IPS-18a (cell line): ENCODE results near the gene CEP104.
"Not testable (repeated sequence)": the region's sequence is repeated elsewhere in the genome, so short reads cannot be mapped to it uniquely, and the experiment has no call there.

Experiments
- H3K27ac ChIP-seq: one replicate; pipeline ENCODE4 v1.5.1; 2013; ENCODE audit warnings: low read length
- H3K27me3 ChIP-seq: one replicate; pipeline ENCODE4 v1.6.1; 2013; ENCODE audit warnings: mild to moderate bottlenecking, low read length; ENCODE audit not compliant: control insufficient read depth, insufficient read depth
- H3K36me3 ChIP-seq: one replicate; pipeline ENCODE4 v1.6.1; 2013; ENCODE audit warnings: low read depth, low read length; ENCODE audit not compliant: control insufficient read depth
- H3K4me1 ChIP-seq: one replicate; pipeline ENCODE4 v1.6.1; 2013; ENCODE audit warnings: low read depth, low read length; ENCODE audit not compliant: control insufficient read depth
- H3K4me3 ChIP-seq: one replicate; pipeline ENCODE4 v1.5.1; 2013; ENCODE audit warnings: low read length
- H3K9ac ChIP-seq: one replicate; pipeline ENCODE4 v1.6.1; 2013; ENCODE audit warnings: mild to moderate bottlenecking, low read length, moderate library complexity
- H3K9me3 ChIP-seq: one replicate; pipeline ENCODE4 v1.6.1; 2013; ENCODE audit warnings: low read depth, low read length; ENCODE audit not compliant: control insufficient read depth

Gene CEP104

DNA sequence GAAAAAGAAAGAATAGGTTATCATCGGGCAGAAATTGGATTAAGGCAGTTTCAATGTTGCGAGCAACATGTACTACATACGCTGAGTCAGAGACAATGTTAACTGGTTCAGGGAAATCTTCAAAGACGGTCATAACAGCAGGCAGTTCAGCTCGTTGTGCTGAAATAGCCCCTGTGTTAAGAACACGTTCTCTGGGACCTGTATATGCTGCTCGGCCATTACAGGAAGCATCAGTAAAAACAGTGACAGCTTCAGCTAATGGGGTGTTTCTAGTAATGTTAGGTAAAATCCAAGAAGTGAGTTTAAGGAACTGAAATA, 52.4 kb downstream of the CEP104 start:
- H3K9ac ChIP-seq, H3K27me3 ChIP-seq, H3K36me3 ChIP-seq, H3K4me1 ChIP-seq, H3K27ac ChIP-seq, H3K9me3 ChIP-seq, H3K4me3 ChIP-seq: not testable (repeated sequence)

DNA sequence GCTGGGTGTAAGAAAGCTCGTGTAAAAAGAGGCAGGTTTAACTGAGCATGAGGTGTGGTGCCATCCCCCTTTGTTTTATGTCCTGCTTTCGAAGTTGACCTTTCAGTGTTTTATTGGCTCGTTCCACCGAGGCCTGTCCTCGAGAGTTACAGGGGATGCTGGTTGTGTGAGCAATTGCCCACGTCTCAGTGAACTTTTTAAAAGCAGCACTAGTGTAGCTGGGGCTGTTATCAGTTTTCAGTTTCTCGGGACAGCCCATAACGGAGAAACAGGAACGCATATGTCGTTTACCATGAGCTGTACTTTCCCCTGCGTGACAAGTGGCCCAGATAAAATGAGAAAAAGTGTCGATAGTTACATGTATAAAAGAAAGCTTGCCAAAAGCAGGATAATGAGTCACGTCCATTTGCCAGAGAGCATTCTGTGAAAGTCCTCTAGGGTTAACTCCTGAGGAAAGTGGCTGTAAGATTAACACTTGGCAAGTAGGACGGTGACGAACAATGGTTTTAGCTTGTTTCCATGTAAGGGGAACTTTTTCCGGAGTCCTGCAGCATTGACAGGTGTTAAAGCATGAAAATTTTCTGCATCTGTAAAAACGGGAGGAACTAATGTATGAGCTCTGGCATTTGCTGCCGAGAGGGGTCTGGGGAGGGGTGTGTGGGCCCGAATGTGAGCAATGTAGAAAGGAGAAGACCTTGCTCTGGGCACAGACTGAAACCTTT, 52.9 kb downstream of the CEP104 start:
- H3K9me3 ChIP-seq, result no peaks in the 10 kb centered on the region

DNA sequence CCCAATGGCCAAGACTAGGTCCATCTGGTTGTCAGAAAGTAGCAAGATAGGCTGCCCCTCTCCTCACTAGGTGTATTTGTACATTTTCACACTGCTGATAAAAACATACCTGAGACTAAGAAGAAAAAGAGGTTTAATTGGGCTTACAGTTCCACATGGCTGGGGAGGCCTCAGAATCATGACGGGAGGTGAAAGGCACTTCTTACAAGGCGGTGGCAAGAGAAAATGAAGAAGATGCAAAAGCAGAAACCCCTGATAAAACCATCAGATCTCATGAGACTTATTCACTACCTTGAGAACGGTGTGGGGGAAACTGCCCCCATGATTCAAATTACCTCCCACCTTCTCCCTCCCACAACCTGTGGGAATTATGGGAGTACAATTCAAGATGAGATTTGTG, 56.2 kb downstream of the CEP104 start:
- H3K9me3 ChIP-seq, H3K36me3 ChIP-seq, H3K4me1 ChIP-seq, H3K27ac ChIP-seq, H3K9ac ChIP-seq, H3K27me3 ChIP-seq, H3K4me3 ChIP-seq: not testable (repeated sequence)

More for the DNA sequence above, 52.9 kb downstream of the CEP104 start:
- Histone ChIP-seq H3K4me1 (no peaks in the 10 kb centered on the region), H3K4me3 (no peak overlapping the region), H3K36me3 (no peaks in the 10 kb centered on the region), H3K27ac (no peak overlapping the region), H3K27me3 (no peaks in the 10 kb centered on the region), H3K9ac (no peak overlapping the region)

- Histone ChIP-seq H3K27ac (no peak overlapping the region), H3K9ac (no peak overlapping the region), H3K9me3 (no peaks in the 10 kb centered on the region), H3K27me3 (no peaks in the 10 kb centered on the region), H3K36me3 (no peaks in the 10 kb centered on the region), H3K4me3 (no peak overlapping the region), H3K4me1 (peaks cover 10% of the 10 kb centered on the region)
Measured at GRCh38 chr1:3799976-3800685, 56.9 kb downstream of the CEP104 start.

DNA sequence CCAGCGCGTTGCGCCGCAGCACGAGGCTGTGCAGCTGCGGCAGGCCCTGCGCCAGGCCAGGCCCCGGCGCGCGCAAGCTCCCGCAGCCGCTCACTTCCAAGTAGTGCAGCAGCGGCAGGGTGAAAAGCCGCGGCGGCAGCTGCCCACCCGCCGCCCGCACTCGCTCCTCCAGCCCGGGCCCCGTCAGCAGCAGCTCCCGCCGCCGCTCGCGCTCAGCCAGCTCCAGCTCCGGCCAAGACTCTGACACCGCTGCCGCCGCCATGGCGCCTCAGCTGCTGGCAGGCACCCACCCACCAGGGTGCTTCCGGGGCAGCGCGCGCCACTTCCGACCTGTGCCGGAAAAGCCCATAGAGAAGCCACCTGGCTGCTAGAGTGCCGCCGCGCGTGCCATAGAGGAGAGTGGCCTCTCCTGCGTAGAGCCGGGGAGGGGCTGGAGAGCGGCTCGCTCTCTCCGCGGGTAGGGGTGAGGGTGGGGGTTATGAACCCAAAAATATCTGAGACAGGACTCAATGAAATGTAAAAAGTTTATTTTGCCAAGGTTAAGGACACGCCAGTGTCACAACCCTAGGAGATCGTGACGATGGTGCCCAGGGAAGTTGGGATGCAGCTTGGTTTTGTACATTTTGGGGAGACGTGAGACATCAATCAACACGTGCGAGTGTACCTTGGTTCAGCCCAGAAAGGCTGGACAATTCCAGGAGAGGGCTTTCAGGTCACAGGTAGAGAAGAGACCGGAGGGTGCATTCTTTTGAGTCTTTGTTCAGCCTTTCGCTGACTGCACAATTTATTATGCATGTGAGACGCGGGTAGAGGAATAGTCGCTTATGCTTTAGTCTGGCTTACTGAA, 60.6 kb downstream of the CEP104 start, which contains the start of gene LRRC47:
Gene LRRC47, minus strand, starts transcription at position 284 of the 847 bp plus-strand sequence. Its CDS starts 22 bp downstream, at position 262.
- Histone ChIP-seq H3K4me3 (peak within 1 kb of the TSS; percentile 79), H3K4me1 (peaks cover 26% of the 10 kb centered on the region), H3K9ac (peak within 1 kb of the TSS; percentile 69), H3K9me3 (no peaks in the 10 kb centered on the region), H3K27me3 (no peaks in the 10 kb centered on the region), H3K36me3 (no peaks in the 10 kb centered on the region), H3K27ac (peak within 1 kb of the TSS; percentile 44)

DNA sequence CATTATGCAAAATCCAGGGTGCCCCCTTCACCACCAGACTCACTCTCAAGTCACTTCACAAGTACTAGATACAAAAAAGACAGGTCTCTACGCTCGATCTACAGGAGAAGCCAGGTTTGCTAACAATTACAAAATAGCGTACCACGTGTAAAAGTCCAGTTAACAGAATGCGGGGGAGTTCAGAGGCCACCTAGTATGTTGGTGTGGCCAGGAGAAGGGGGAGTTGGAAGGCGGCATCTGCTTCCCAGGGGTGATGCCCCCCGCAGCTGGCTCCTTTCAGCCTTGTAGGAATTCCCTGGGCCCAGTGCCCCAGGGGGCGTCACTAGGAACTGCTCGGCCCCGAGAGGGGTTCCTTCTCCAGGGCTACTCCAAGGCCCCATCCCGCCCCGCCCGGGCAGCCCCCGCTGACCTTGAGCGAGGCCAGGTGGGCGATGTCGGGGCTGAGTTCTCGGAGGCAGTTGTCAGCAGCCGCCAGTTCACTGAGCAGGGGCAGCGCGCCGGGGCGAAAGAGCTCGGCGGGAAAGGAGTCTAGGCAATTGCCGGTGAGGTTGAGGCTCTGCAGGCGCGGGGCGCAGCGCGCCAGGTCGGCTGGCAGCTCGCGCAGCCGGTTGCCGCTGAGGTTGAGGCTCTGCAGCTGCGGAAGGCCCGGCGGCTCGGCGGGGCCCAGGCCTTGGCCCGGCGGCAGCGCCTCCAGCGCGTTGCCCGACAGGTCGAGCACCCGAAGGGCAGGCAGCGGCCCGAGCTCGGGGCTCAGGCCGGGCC, 61.4 kb downstream of the CEP104 start:
- peaks cover 26% of the 10 kb centered on the region for H3K4me1 ChIP-seq
- peak overlapping the region; percentile 79 for H3K4me3 ChIP-seq
- H3K9ac ChIP-seq, result peak overlapping the region; percentile 69
- H3K36me3 ChIP-seq, result no peaks in the 10 kb centered on the region
- no peak overlapping the region for H3K27ac ChIP-seq
- H3K9me3 ChIP-seq, result no peaks in the 10 kb centered on the region
- H3K27me3 ChIP-seq, result no peaks in the 10 kb centered on the region

- Histone ChIP-seq H3K27me3 (no peaks in the 10 kb centered on the region), H3K4me3 (no peak overlapping the region), H3K9me3 (no peaks in the 10 kb centered on the region), H3K9ac (no peak overlapping the region), H3K36me3 (peaks cover 4% of the 10 kb centered on the region), H3K4me1 (peaks cover 18% of the 10 kb centered on the region), H3K27ac (no peak overlapping the region)
Measured at GRCh38 chr1:3790952-3791351, 66.1 kb downstream of the CEP104 start.

GRCh38 chr1:3790500-3790923, 66.5 kb downstream of the CEP104 start:
- Histone ChIP-seq H3K36me3 (peaks cover 4% of the 10 kb centered on the region), H3K9ac (no peak overlapping the region)

DNA sequence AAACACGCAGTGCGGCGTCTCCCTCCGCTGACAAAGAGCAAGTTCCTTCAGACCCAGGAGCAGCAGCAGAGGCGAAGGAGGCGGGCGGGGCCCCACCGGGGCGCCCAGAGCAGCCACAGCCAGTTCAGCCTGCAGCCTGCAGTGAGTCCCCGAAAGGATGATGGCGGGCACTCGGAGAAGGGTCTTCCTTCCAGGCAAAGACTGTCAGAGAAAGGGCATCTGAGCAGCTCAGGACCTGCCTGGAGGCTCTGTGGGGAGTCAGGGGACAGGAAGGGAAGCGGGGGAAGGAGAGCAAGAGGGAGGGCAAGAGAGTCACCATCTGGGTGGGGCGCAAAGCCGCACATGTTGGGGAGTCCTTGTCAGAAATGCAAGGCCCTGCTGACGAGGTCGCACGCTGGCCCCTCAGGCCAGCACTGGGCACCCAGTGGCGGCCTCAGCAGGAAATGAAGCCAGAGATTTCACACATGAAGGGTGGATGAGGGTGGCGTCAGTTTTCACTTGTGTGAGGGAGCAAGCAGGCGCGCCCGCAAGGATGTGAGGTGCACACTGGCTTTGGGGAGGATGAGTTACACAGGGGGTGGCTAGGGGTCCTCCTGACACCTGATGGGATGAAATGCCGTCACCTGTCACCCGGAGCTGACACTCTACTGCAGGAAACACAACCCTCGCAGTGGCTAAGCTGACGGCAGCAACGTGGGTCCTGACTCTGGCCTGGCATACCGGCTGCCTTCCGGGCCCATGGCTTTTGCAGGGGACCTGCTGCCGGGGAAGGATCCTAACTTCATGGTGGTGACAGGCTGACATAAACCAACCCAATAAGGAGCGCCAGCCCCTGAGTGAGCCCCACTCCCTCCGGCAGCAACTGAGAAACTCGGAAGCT, 67.3 kb downstream of the CEP104 start:
- Histone ChIP-seq H3K36me3 (peaks cover 12% of the 10 kb centered on the region), H3K9ac (no peak overlapping the region)

More at GRCh38 chr1:3790500-3790923, 66.5 kb downstream of the CEP104 start:
- no peaks in the 10 kb centered on the region for H3K27me3 ChIP-seq
- H3K9me3 ChIP-seq, result no peaks in the 10 kb centered on the region
- H3K4me1 ChIP-seq, result peaks cover 18% of the 10 kb centered on the region
- no peak overlapping the region for H3K4me3 ChIP-seq
- no peak overlapping the region for H3K27ac ChIP-seq

DNA sequence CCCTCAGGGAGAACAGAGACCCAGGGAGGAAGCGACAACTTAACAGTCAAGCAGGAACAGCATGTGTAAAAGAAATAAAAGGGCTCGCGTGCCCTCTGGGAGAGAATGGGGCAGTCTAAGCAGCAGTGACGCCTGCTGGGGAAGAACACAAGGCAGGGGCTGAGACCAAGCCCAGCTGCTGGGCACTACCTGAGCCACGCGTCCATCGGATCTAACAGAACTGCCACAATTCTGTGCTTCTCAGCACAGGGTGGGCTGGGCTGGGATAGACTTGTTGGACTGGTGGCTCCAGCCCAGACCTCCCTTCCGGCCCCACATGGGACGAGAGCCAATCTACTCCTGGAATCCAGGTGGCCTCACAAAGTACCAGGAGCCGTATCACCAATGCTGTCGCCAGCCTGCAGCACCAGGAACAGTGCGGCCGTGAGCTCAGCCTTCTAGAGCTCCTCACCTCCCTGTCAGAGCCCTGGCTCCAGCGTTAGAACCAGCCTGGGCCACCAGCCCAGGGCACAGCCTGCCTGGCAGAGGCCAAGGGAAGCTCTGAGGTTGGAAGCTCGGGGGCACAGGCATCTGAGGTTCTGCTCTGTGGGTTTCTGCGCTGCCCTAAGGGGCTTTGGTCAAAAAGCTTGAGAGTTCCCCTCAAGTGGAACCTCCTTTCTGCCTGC, 68.1 kb downstream of the CEP104 start:
- no peaks in the 10 kb centered on the region for H3K9me3 ChIP-seq
- no peak overlapping the region for H3K4me3 ChIP-seq
- no peaks in the 10 kb centered on the region for H3K27me3 ChIP-seq
- no peak overlapping the region for H3K27ac ChIP-seq
- peaks cover 12% of the 10 kb centered on the region for H3K4me1 ChIP-seq
- peaks cover 20% of the 10 kb centered on the region for H3K36me3 ChIP-seq
- H3K9ac ChIP-seq, result no peak overlapping the region

More for the DNA sequence above, 67.3 kb downstream of the CEP104 start:
- no peak overlapping the region for H3K4me3 ChIP-seq
- H3K4me1 ChIP-seq, result peaks cover 12% of the 10 kb centered on the region
- H3K9me3 ChIP-seq, result no peaks in the 10 kb centered on the region
- no peaks in the 10 kb centered on the region for H3K27me3 ChIP-seq
- no peak overlapping the region for H3K27ac ChIP-seq
